ENCODE data around the gene ADAMTSL1.

ADAMTSL1 gene

DNA sequence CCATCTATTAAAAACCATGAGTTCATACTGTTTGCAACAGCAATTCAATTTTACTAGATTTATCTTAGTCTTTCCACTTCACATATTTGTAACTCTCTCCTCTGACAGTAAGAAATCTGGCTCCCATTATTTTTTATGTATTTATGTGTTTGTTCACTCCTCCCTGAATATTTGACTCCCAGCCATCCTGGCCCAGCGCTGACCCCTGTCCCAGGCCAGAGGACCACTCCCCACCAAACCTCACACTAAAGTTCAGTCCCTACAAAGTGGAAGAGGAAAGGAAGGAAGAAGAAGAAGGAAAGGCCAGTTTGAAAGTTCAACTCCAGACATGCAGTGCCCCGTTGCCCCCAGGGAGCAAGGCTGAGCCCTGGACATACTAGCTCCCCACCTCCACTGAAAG lies 271.8 kb downstream of the ADAMTSL1 start:
- DNase-seq = no peak

DNA sequence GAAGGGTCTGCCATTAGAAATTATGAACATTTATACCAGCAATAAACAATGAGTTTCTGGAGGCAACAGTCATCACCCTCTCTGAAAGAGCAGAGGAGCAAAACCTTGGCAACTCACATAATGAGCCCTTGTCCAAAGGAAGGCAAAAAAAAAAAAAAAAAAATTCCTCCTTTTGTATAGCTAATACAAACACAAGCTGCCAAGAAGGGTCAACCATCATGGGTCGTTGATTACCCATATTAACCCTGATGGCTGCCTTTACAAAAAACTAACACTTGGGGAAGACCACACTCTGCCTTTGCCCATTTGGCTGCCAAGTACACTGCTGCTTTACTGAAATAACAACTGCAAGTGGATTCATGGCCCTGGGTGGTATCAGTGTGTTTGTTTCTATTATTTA lies 272.7 kb downstream of the ADAMTSL1 start:
- no peak for DNase-seq

GRCh38 chr9:18747595-18747994 lies 273.6 kb downstream of the ADAMTSL1 start:
- DNase-seq = no peak

GRCh38 chr9:18748251-18748701 lies 274.3 kb downstream of the ADAMTSL1 start:
- DNase-seq = no peak

GRCh38 chr9:18749711-18750110 lies 275.8 kb downstream of the ADAMTSL1 start:
- no peak for DNase-seq

GRCh38 chr9:18753904-18754303 lies 280.0 kb downstream of the ADAMTSL1 start:
- DNase-seq = no peak

GRCh38 chr9:18754537-18754936 lies 280.6 kb downstream of the ADAMTSL1 start:
- no peak for DNase-seq

- DNase-seq = no peak
Measured at GRCh38 chr9:18755263-18755662, 281.3 kb downstream of the ADAMTSL1 start.

DNA sequence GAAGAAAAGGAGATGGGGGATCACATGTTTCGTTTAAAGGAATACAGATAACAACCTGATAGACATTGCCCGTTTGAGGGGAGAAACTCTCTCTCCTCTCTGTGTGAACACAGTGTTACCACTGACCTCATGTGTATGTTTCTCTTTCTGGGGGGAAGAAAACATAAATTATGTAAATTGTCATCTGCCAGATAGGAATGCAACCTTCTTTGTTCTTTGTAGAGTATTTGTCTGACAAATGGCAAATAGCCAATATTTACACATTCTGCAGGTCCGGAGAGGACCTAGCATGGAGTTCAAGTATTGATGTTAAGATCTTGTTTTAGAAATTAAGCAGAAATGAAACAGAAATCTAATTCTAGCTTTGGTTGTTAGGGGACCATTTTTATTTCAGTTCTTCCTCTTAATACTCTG lies 282.8 kb downstream of the ADAMTSL1 start:
- no peak for DNase-seq

GRCh38 chr9:18759827-18760226 lies 285.9 kb downstream of the ADAMTSL1 start:
- DNase-seq = no peak

GRCh38 chr9:18761742-18762300 lies 287.9 kb downstream of the ADAMTSL1 start:
- DNase-seq = no peak

DNA sequence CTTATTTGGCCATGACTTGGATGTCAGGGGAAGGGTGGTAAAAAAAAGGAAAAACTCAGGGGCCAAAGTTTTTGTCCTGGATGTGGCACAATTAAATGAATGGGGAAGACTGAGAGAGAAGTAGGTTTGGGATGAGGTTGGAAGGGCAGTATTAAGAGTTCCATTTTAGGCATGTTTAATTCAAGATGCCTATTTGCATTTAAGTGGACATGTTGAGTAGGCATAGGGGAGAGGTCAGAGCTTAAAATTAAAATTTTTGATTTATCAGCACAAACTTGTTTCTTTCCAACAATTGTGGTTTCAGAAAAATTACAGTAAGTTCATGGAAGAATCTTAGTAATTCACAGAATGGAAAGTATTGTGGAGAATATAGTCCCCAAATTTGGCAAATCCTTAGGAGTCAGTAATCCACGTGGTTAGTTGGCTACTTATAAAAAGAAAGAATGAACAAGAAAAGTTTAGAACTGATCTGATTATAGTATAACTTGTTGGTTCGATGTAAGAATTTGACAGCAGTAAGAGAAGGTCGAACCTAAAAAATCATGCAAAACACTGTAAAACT lies 293.1 kb downstream of the ADAMTSL1 start:
- DNase-seq = no peak

- no peak for DNase-seq
Measured at GRCh38 chr9:18768951-18769622, 295.1 kb downstream of the ADAMTSL1 start.

- no peak for DNase-seq
Measured at GRCh38 chr9:18770131-18770908, 296.4 kb downstream of the ADAMTSL1 start.

DNA sequence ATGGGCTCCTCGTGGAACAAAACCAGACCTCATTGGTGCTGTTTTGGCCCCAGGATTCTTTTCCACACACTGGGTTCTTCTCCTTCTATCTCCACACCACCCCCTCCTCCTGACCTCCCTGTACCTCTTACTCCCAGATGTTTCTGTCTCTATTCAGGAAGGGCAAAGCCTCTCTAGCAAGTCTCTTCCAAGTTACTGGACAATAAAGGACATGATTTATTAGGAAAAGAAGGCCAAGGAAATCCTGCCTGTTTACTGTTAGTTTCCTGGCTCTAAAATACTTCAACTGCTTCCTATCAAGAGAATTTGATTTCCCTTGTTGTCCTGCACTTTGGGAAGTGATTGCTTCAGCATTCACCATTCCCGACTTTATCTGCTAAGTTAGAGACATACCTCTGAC lies 297.1 kb downstream of the ADAMTSL1 start:
- DNase-seq = no peak

- DNase-seq = no peak
Measured at GRCh38 chr9:18771763-18772162, 297.8 kb downstream of the ADAMTSL1 start.

DNA sequence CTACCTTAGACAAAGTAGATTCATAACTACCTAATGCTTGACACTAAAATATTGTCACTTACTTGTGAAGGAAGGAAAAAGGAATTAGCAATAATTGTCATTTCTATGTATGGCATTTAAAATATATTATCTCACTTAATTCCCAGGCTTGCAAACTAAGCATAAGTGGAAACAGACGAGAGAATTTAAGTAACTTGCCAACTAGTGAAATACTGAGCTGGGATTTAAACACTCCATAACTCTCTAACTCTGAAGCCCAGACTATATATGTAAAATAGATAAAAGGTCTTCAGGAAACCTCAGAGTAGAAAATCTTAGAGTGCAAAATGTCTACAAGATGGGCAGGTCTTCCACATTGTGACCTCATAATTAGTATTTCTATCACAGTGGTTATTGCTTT lies 301.3 kb downstream of the ADAMTSL1 start:
- no peak for DNase-seq

- no peak for DNase-seq
Measured at GRCh38 chr9:18775930-18776329, 302.0 kb downstream of the ADAMTSL1 start.

DNA sequence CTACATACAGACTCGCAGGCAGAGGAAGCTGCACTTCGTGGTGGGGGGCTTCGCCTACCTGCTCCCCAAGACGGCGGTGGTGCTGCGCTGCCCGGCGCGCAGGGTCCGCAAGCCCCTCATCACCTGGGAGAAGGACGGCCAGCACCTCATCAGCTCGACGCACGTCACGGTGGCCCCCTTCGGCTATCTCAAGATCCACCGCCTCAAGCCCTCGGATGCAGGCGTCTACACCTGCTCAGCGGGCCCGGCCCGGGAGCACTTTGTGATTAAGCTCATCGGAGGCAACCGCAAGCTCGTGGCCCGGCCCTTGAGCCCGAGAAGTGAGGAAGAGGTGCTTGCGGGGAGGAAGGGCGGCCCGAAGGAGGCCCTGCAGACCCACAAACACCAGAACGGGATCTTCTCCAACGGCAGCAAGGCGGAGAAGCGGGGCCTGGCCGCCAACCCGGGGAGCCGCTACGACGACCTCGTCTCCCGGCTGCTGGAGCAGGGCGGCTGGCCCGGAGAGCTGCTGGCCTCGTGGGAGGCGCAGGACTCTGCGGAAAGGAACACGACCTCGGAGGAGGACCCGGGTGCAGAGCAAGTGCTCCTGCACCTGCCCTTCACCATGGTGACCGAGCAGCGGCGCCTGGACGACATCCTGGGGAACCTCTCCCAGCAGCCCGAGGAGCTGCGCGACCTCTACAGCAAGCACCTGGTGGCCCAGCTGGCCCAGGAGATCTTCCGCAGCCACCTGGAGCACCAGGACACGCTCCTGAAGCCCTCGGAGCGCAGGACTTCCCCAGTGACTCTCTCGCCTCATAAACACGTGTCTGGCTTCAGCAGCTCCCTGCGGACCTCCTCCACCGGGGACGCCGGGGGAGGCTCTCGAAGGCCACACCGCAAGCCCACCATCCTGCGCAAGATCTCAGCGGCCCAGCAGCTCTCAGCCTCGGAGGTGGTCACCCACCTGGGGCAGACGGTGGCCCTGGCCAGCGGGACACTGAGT lies 303.2 kb downstream of the ADAMTSL1 start:
- DNase-seq = no peak

DNA sequence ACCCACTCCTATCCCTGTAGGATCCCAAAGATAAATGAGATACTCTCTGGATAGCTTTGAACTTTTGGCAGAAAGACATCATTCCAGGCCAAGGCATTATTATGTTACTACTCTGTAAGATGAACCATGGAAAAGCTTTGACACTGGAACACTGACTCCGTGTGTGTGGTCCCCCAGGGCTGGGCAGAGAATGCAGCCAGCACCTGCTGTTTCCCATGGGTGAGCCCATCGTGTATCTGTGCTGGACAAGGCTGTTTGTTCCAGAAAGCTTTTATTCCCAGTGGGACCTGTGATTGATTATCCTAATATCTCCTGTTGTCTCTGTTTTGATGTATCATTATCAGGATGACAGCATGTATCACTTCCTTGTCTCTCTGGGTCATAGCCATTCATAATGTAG lies 304.2 kb downstream of the ADAMTSL1 start:
- DNase-seq = no peak

- DNase-seq = no peak
Measured at GRCh38 chr9:18778846-18779245, 304.9 kb downstream of the ADAMTSL1 start.

DNA sequence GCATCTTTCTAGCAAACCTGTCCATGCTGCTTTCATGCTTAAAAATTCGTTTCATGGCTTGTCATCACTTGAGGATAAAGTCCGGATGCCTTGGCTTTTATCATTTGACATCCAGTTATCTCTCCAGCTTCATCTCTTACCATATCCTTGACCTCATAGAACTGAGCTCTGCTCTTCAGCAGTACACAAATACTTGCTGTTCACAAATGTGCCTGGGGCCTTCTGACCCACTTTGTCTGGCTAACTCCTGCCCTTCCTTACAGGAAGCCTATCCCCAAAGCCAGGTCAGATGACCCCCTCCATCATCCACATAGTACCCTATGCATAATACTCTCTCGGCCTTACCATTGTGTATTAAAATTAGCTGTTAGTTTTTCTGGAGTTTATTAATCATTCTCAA lies 310.0 kb downstream of the ADAMTSL1 start:
- no peak for DNase-seq

All from effector CD4-positive, alpha-beta T cell (primary cell).